ENCODE results near the gene KNCN.

The KNCN gene

GRCh38 chr1:46568461-46568891 is 17.0 kb upstream of the KNCN start:
- DNase-seq (ENCODE audit: low spot score) = no peak

- DNase-seq (ENCODE audit: low spot score) = no peak
Observed at GRCh38 chr1:46563341-46563740, 11.9 kb upstream of the KNCN start.

DNA sequence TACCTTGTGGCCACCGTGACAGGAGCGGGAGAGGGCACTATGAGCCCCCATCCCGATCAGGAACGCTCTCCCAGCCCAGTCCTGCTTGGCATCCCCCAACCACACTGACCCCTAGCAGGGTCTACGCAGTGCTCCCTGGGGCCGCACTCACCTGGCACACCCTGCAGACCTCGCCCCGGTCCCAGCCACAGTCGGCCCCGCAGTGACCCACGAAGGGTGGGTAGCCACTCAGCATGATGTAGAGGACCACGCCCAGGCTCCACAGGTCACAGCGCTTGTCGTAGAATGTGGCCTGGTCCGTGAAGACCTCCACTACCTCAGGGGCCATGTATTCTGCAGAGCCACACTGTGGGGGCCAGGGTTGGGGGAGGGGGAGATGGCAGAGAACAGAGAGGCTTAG is 11.1 kb upstream of the KNCN start:
- DNase-seq (ENCODE audit: low spot score) = no peak

- DNase-seq (ENCODE audit: low spot score) = no peak
Observed at GRCh38 chr1:46558966-46559365, 7.5 kb upstream of the KNCN start.

DNA sequence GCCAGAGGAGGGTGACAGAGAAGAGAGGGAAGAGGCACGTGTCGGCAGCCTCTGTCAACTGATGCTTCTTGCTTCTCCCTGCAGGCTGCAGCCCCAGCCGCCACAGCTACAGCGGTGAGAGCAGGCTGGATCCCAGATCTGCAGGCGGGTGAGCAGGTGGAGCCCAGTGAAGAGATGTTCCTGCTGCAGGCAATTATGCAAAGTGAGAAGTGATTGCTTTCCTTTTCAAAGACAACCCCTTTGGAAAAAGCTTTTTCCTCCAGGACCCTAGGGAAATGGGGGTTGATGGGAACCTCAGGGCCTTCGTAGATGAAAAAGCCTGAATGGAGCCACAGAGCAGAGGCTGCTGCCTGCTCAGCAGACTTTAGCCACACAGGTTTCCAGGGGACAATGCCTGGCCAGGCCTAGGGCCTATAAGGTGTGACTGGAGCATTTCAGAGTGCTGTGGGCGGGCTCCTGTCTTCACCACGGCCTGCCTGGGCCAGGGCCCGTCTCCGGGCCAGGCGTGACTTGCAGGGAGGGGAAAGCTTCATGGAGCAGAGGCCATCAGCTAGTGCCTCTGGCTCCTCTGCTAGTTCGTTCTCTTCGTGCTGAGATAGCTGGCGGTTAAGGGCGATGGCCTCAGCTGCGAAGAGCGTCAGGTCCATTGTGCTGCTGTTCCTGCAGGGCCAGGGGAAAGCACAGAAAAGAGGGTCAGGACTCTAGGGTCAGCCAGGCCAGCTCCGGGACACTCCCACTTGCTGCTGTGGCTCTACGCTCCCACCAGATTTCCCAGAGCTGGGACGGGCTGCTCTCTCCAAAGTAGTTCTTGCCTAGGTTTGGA is 6.9 kb upstream of the KNCN start:
- no peak for DNase-seq (ENCODE audit: low spot score)

DNA sequence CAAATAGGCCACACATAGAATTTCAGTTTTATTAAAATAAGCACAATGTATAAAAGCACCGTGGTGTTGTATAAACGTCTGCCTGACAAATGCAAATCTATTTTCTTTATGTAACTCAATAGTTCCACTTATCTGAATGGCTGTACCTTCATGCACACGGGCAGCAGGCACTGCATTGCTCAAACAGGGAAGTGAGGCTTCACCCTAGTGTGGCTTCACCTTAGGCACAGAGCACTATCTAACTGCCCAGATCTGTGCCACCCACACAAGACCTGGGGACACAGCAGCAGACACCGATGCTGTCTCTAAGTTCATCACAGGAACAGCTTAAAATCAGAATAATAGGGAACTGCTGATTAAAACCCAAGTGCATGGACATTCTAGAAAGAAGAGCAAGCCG is 6.0 kb upstream of the KNCN start:
- DNase-seq (ENCODE audit: low spot score) = no peak

GRCh38 chr1:46556822-46557221 is 5.4 kb upstream of the KNCN start:
- DNase-seq (ENCODE audit: low spot score) = peak; percentile 70

DNA sequence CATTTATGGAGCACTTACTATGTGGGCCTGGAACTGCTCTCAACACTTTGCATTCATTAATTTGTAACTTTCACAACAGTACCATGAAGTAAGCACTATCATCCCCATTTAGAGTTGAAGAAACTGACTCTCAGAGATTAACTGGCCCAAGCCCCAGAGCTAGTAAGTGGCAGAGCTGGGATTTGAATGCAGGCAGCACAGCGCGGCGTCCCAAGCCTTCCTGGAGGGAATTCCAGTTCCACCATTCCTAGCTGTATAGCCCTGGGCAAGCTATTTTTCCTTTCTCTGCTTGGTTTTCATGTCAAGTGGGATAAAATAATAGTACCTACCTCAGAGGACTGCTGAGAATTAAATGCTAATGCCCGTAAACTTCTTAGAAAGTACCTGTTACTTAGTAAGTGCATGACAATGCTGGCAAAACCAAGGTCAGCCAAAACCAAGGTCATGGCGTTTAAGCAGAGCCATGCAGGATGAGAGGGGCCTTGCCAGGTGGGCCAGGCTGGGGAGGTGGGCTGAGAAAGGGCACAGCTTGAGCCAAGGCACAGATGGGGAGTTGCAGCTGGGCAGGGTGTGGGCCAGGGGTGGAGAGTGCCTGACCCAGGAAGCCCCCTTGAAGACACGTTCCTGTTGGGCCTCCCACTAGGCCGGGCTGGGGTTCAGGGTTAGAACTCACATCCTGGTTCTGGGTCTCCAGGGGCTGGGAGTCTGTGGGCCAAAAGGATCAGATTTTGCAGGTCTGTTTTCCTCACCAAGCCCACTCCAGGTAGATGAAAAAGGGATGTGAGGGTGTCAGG is 4.6 kb upstream of the KNCN start:
- no peak for DNase-seq (ENCODE audit: low spot score)

DNA sequence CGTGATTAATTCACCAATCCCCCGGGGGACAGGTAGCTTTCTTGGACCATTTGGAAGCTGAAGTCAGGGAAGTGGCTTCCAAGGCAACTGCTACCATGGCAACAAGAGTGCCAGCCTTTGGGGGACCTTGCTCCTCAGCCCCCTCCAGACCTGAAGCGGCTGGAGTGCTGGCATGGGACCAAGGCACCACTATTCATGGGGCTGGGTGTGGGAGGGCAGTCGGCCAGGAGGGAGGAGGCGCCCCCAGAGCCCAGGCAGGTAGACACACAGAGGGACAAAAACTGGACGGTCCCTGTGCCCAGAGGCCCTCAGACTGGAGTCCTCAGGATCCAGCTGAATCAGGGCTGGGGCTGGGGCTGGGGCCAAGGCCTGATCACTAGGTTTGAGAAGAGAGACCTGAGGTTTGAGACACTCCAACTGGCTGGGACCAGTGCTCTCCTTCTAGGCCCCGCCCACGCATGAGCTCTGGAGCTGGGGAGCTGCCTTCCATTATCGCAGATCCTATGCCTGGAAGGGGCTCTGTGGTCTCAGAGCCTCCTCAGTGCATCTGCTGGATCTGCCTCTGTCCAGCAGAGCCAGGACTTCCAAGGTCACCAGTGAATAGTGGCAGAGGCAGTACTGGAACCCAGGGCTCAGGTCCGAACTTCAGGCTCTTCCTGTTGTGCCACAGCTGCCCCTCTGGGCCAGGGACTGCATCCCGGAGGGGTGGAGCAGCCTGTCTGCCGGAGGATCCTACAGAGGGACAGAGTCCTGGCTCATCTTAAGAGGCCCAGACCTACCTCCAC is 3.3 kb upstream of the KNCN start:
- DNase-seq (ENCODE audit: low spot score) = no peak

DNA sequence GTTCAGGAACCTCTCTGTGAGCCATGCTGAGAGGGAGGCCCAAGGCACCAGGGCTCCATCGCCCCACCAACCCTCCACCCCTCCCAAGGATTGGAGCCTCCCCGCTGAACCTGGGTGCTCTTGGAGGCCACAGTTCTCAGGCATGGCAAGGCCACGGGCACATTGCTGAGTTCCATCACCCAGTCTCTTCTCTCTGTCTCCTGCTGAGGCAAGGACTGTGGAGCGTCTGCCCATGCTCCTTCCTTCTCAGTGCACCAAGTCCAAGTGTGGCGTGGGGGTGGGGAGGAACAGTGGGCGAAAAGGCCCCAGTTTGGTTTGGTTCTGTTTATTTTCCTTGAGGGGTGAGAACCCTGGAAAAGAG is 2.8 kb upstream of the KNCN start:
- no peak for DNase-seq (ENCODE audit: low spot score)

DNA sequence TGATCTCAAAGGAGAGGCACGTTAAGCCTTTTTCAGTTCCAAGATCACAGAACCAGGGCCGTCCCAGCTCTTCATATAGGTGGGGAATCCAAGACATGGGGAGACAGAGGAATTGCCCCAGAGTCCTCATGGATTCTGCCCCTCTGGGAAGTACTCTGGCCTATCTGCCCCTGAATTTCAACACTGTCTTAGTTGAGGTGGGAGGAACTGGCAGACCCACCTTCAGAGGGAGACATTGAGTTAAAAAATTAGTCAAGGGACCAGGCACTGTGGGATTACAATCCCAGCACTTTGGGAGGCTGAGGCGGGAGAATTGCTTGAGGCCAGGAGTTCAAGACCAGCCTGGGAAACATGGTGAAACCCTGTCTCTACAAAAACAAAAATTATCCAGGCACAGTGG is 2.1 kb upstream of the KNCN start:
- DNase-seq (ENCODE audit: low spot score) = no peak

DNA sequence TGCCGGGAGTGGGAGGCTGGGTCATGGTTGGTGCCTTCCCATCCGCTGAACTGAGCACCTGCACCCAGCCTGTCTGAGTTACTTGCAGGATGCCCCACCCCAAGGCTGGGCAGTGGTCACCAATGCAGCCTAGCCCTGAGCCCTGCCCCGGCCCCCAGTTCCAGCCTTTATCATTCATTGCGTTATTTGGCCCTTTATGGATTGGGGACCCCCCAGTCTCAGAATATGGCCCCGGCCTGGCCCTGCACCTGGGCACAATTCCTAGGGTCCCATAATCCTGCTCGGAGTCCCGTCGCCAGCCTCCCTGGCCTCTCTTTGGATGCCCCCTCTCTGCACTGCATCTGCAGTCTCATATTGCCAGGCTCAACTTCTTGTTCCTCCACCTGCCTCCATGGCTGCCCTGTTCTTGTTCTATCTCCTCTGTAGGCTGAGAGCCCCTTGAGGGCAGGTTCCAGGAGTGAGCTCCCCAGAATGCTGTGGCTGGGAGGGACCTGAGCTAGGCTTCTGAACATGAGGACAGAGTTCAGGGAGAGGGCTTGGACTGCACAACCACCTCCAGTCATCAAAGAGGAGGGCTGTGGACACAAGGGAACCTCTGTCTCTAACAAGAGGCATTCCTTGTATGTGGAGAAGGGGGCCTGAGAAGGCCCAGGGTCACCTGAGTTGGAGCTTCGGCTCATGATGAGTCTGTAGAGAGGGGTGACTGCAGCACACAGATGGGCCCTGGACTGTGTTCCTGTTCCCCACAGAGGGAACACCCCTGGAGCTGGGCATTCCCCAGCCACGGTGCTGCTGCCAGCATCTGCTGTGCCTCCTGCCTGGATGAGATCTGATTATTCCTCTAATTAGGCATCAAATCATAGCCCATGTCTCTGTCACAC is 1.1 kb upstream of the KNCN start:
- no peak for DNase-seq (ENCODE audit: low spot score)

DNA sequence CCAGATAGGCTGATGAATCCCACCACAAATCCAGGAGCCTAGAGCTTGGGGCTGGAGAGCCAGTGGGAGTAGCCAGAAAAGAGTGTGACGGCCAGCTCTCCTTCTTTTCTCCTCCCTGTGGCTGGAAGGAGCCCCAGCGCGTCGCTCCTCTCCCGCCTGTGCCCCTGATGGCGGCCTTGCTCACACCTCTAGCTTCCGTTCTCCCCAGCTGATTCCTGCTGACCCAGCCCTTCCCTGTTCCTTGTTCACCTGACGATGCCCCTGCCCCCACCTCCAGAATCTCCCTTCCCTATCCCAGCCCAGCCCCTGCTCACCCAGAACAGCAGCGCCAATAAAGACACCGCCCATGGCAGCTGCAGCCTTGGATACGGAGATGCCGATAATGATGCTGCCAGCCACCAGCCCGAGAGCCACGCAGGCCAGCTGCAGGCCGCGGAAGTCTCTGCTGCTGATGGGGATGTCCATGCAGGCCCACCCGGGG is 656 bp downstream of the KNCN start:
- DNase-seq (ENCODE audit: low spot score) = no peak

DNA sequence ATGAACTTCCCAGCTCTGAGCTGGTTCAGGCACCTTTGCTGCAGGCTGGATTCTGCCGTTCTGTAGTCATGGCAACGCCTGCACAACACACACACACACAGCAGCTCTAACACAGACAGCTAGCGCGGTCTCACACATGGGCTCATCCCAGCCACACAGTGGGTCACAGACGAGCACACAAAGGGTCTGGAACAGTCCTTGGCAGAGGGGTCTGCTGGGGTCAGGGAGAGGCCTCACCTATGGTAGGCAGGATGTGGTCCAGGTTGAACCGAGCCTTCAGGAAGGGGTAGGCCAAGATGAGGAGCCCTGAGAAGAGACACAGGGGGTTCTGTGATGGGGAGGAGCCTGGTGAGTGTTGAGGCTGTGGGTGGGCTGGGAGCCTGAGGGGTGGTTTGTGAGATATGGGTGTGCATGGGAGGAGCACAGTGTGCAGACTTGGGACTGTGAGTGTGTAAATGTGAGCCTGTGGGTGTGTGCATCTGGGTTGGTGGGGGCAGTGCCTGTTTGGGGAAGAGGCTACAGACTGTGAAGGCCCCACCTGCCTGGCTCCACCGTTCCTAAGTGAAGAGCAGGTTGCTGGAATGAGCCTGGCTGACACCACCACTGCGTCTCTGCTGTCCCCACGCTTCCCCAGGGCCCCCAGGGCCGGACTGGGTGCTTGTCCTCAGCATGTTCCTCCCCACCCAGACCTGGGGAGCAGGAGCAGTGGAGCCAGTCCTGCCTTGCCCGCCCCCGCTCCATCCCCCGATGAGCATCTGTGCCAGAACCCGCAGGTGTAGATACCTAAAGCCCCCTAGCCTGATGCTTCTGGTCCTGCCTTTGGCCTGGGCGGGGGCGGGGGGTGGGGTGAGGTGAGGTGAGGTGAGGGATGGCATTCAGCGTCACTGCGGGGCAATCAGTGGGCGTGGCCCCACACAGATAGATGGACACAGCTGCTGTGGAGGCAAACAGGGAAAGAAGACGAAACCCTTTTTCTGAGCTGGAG is 1.5 kb downstream of the KNCN start:
- DNase-seq (ENCODE audit: low spot score) = peak; percentile 70

DNA sequence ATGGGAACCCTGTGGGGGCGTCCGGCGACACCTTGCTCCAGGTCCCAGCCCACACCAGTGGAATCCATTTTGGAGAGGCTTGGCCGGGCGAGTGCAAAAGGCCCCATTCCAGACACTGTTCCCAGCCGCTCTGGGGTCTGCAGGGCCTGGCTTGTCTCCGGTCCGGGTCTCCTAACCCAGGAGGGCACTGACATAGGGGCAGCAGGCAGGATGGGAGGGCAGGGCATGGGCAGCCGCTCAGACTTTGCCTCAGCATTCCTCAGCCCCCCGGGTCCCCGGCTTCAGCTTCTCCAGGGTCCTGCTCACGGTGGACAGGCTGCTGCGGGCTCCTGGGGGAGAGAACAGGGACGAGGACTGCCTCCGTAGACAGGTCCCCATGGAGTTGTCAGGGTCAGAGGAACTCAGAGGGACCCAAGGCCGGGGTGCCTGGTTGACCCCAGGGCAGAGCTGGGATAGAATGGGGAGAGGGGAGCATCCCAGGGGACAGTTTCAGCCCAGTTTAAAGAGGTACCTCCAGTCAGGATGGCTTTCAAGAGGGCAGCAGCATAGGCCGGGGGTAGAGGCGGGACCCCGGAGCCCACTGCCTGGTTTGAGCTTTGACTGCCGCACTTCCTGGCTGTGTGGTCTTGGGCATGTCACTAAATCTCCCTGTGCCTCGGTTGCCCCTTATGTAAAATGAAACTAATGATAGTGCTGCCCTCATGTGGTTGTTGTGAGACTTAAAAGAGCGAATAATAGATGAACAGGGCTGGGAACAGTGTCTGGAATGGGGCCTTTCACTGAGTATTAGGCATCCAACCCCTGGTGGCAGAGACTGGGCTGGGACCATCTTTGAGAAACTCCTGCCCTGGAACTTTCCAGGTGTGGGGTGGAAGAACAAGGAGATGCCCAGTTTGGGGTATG is 3.7 kb downstream of the KNCN start:
- peak; percentile 70 for DNase-seq (ENCODE audit: low spot score)

GRCh38 chr1:46546210-46546609 is 5.2 kb downstream of the KNCN start:
- DNase-seq (ENCODE audit: low spot score) = no peak

DNA sequence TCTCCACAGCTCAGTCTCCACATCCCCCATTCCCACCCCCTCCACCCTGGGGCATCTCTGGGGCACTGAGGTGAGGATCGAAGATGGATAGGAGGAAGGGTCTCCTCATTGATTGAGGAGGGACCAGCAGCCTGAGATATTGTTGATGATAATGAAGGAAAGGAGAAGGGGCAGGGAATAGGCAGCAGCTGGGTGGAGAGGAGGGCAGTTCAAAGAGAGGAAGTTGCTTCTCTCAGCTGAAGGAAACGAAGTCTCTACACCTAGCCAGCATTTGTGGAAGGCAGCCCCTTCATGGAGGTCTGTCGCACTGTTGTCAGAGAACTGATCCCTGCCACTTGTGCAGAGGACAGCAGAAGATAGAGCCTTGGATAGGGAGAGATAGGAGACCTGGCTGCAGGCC is 5.7 kb downstream of the KNCN start:
- no peak for DNase-seq (ENCODE audit: low spot score)

DNA sequence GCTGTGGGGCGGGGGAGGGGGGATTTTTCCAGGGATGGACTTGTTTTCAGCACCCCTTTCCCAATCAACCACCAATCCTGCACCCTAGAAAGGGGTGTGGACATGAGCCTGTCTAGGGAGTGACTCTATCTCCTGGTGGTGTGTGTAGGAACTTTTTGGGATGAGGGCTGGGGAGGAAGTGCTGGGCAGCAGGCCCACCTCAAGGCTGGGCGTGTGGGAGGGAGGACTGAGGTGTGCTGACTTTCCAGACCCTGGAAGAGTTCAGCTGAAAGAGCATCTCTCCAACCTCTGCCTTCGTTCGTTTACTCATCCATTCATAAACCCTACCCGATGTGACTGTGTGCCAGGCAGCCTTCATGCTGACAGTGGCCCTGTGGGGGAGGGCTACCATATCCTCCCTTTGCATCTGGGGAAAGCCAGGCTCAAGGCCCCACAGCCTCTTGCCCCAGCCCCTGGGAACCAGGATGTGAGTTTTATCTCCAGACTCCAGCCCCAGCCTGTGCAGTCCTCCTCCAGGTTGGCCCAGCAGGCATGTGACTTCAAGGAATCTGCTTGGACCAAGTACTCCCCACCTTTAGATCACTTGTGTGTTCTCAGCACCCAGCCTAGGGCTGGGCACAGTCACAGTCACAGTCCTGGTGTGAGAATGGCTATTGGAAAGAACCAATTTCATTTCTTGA is 6.7 kb downstream of the KNCN start:
- no peak for DNase-seq (ENCODE audit: low spot score)
